Transverse colon (tissue), 4 donors: Measurements from ENCODE around the gene CPNE6.

Experiments
- EP300 ChIP-seq: sonication (generic); formaldehyde crosslinking; IDR thresholded peaks from one replicate; pipeline ENCODE4 v1.6.1; 2017; ENCODE audit warnings: antibody characterized with exemption, low read depth
- POLR2A ChIP-seq: fragments of 450-650 bp; IDR thresholded peaks from one replicate; pipeline ENCODE4 v1.6.1; 2016; ENCODE audit warnings: antibody characterized with exemption, mild to moderate bottlenecking, moderate library complexity
- POLR2AphosphoS5 ChIP-seq, 3 donors: sonication (generic); formaldehyde crosslinking; IDR thresholded peaks; one replicate each; pipeline ENCODE4 v1.6.1; 2016; ENCODE audit warnings: antibody characterized with exemption in 3 of 3
- TF ChIP-seq, protein P1 (sequence below), 5 experiments: fragments of 200-600 bp in 3 of 5; fragments of 450-650 bp in 2 of 5; sonication (generic) in 3 of 5; IDR thresholded peaks; 1 replicate in 2 of 5; 2 replicates in 3 of 5; pipeline ENCODE4 v1.5.1; 2016 to 2017; ENCODE audit warnings: antibody characterized with exemption in 5 of 5, inconsistent platforms in 3 of 5, mild to moderate bottlenecking in 2 of 5, moderate library complexity in 1 of 5

DNA sequence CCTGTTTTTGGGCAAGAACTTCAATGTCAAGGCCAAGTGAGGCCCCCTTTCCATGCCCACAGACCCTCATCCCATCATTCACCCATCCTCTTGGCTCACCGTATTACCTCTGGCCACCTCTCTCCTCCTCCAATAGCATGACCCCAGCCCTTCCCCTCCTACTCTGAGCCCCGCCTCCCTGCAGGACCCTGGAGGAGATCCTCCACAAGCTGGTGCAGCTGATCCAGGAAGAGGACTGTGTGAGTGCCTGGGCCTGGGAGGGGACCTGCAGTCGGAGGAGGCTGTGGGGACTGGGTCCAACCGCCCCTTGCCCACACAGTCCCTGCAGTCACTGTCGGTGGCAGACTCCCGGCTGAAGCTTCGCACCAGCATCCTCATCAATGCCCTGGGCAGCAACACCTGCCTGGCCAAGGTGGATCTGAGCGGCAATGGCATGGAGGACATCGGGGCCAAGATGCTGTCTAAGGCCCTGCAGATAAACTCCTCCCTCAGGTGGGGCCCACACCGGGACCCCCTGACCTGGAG is 12.3 kb upstream of the CPNE6 start:
- TF ChIP-seq, protein P1, sequence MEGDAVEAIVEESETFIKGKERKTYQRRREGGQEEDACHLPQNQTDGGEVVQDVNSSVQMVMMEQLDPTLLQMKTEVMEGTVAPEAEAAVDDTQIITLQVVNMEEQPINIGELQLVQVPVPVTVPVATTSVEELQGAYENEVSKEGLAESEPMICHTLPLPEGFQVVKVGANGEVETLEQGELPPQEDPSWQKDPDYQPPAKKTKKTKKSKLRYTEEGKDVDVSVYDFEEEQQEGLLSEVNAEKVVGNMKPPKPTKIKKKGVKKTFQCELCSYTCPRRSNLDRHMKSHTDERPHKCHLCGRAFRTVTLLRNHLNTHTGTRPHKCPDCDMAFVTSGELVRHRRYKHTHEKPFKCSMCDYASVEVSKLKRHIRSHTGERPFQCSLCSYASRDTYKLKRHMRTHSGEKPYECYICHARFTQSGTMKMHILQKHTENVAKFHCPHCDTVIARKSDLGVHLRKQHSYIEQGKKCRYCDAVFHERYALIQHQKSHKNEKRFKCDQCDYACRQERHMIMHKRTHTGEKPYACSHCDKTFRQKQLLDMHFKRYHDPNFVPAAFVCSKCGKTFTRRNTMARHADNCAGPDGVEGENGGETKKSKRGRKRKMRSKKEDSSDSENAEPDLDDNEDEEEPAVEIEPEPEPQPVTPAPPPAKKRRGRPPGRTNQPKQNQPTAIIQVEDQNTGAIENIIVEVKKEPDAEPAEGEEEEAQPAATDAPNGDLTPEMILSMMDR (IDR thresholded peaks at IDR 0.05): no peak
- TF ChIP-seq POLR2AphosphoS5 (IDR thresholded peaks at IDR 0.05) (no peak), POLR2A (no peak), EP300 (no peak)
